Omental fat pad (tissue), 4 donors: Measurements from ENCODE around the gene CACNA1I. TPM values are rescaled to one million over a fixed set of nuclear protein-coding genes. Genes with fewer than 3 reads are reported as not detected.

Source experiments
- ATAC-seq: fragments of 150-250 bp; one replicate; pipeline ENCODE4 v1.9.1; 2016; ENCODE audit warnings: mild to moderate bottlenecking, moderate library complexity; ENCODE audit not compliant: low FRiP score
- DNase-seq: peaks from one replicate; pipeline ENCODE4 v3.0.0-alpha.2; 2019; ENCODE audit warnings: low spot score
- total RNA-seq, 4 donors: library from RNA; depleted of rRNA; stranded (reverse); fragments of >200 nt; gene quantifications; one replicate each; pipeline ENCODE4 v1.1.0, GENCODE V29; 2016
- TF ChIP-seq, protein P1 (sequence below), 3 donors: fragments of 450-650 bp; IDR thresholded peaks; one replicate each; pipeline ENCODE4 v1.5.1; 2016 to 2017; ENCODE audit warnings: antibody characterized with exemption in 3 of 3, mild to moderate bottlenecking in 3 of 3, moderate library complexity in 2 of 3

The CACNA1I gene
- total RNA-seq, 4 donors from 2014 or later: 0.09 to 0.38 (median 0.26) TPM

DNA sequence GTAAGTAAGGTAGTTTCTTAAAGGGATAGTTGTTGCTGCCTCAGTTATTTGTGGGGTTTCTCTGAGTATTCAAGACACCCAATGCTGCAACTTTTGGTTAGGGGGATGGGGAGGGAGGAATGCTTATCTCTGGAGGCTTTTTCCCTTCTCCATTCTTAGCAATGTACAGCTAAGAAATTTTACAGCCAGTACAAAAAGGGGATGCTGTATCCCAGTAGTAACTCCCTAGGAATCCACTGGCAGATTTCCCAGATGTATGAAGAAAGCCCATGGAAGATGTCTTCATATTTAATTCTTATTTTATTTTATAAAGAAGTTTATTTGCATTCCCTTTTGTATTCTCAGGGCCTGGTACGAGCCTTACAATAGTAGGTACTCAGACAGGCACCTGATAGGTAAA, 168.2 kb downstream of the CACNA1I start:
- no peak for DNase-seq
- ATAC-seq: no peak
- TF ChIP-seq, protein P1, sequence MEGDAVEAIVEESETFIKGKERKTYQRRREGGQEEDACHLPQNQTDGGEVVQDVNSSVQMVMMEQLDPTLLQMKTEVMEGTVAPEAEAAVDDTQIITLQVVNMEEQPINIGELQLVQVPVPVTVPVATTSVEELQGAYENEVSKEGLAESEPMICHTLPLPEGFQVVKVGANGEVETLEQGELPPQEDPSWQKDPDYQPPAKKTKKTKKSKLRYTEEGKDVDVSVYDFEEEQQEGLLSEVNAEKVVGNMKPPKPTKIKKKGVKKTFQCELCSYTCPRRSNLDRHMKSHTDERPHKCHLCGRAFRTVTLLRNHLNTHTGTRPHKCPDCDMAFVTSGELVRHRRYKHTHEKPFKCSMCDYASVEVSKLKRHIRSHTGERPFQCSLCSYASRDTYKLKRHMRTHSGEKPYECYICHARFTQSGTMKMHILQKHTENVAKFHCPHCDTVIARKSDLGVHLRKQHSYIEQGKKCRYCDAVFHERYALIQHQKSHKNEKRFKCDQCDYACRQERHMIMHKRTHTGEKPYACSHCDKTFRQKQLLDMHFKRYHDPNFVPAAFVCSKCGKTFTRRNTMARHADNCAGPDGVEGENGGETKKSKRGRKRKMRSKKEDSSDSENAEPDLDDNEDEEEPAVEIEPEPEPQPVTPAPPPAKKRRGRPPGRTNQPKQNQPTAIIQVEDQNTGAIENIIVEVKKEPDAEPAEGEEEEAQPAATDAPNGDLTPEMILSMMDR (IDR thresholded peaks at IDR 0.05): no peak

Other genes with a start within 250 kb of the CACNA1I start
- gene SYNGR1, start 220.8 kb upstream of the CACNA1I start, total RNA-seq: 10 to 100 TPM in 2 of 4 donors, 1 to 10 TPM in 2; 4.4 to 11.0 (median 9.9) TPM
- gene TAB1, start 171.0 kb upstream of the CACNA1I start, total RNA-seq: 10 to 100 TPM in 3 of 4 donors, 1 to 10 TPM in 1; 7.6 to 14.5 (median 11.1) TPM
- 10 to 100 TPM in 2 of 4 donors, 1 to 10 TPM in 2; 4.1 to 23.5 (median 9.9) TPM for gene MGAT3, start 113.7 kb upstream of the CACNA1I start, total RNA-seq
- gene MIEF1, start 68.5 kb upstream of the CACNA1I start, total RNA-seq: 10 to 100 TPM; 23.6 to 46.0 (median 32.4) TPM
- 100 to 1,000 TPM; 258 to 714 (median 610) TPM for gene ATF4, start 50.2 kb upstream of the CACNA1I start, total RNA-seq
- 100 to 1,000 TPM; 103 to 157 (median 133) TPM for gene RPS19BP1, start 38.0 kb upstream of the CACNA1I start, total RNA-seq